ENCODE results near the gene FAM20C.

DNA sequence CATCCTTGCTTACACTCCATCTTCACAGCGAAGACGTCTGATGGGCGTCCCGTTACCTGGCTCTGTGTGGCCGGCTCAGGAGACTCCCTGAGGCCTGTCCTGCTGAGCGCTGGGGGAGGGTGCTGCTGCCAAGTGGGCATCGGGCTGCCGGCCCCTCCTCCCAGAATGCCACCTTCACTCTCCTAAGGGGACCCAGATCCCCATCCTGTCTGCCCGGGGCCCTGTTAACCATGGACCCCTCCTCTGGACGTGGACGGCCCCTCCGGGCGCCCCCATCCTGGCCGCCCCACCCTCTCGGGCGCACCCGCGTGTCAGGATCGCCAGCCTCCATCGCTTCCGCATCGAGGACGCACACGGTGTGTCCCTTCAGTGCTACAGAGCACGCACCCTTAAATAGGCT lies 90.2 kb downstream of the FAM20C start:
- TF ChIP-seq POLR2A (IDR thresholded peaks at IDR 0.05; ENCODE audit: low read depth, low read length): no peak
- no peak for TF ChIP-seq MXI1 (IDR thresholded peaks at IDR 0.05; ENCODE audit: low read depth, low read length)
- TF ChIP-seq, protein P1, sequence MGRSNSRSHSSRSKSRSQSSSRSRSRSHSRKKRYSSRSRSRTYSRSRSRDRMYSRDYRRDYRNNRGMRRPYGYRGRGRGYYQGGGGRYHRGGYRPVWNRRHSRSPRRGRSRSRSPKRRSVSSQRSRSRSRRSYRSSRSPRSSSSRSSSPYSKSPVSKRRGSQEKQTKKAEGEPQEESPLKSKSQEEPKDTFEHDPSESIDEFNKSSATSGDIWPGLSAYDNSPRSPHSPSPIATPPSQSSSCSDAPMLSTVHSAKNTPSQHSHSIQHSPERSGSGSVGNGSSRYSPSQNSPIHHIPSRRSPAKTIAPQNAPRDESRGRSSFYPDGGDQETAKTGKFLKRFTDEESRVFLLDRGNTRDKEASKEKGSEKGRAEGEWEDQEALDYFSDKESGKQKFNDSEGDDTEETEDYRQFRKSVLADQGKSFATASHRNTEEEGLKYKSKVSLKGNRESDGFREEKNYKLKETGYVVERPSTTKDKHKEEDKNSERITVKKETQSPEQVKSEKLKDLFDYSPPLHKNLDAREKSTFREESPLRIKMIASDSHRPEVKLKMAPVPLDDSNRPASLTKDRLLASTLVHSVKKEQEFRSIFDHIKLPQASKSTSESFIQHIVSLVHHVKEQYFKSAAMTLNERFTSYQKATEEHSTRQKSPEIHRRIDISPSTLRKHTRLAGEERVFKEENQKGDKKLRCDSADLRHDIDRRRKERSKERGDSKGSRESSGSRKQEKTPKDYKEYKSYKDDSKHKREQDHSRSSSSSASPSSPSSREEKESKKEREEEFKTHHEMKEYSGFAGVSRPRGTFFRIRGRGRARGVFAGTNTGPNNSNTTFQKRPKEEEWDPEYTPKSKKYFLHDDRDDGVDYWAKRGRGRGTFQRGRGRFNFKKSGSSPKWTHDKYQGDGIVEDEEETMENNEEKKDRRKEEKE (IDR thresholded peaks at IDR 0.05): no peak
- TF ChIP-seq, protein P2, sequence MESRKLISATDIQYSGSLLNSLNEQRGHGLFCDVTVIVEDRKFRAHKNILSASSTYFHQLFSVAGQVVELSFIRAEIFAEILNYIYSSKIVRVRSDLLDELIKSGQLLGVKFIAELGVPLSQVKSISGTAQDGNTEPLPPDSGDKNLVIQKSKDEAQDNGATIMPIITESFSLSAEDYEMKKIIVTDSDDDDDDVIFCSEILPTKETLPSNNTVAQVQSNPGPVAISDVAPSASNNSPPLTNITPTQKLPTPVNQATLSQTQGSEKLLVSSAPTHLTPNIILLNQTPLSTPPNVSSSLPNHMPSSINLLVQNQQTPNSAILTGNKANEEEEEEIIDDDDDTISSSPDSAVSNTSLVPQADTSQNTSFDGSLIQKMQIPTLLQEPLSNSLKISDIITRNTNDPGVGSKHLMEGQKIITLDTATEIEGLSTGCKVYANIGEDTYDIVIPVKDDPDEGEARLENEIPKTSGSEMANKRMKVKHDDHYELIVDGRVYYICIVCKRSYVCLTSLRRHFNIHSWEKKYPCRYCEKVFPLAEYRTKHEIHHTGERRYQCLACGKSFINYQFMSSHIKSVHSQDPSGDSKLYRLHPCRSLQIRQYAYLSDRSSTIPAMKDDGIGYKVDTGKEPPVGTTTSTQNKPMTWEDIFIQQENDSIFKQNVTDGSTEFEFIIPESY (IDR thresholded peaks at IDR 0.05): no peak
- TF ChIP-seq POLR2AphosphoS5 (IDR thresholded peaks at IDR 0.05; ENCODE audit: low read length): no peak
- TF ChIP-seq NR2C2 (IDR thresholded peaks at IDR 0.05; ENCODE audit: borderline replicate concordance, control insufficient read depth, insufficient read length, low read depth): no peak
